HEK293 (cell line): ENCODE results near the gene C11orf21.

Experiments used
- CTCF ChIP-seq: fragments of 450-650 bp; formaldehyde crosslinking; IDR thresholded peaks from 2 replicates; pipeline ENCODE4 v1.5.1; 2016; ENCODE audit warnings: missing biosample characterization, missing genetic modification characterization
- MYNN ChIP-seq: fragments of 450-650 bp; formaldehyde crosslinking; IDR thresholded peaks from 2 replicates; pipeline ENCODE4 v1.5.1; 2016; ENCODE audit warnings: missing biosample characterization, missing genetic modification characterization, borderline replicate concordance
- ZNF138 ChIP-seq: fragments of 450-650 bp; formaldehyde crosslinking; IDR thresholded peaks from 2 replicates; pipeline ENCODE4 v1.5.1; 2016; ENCODE audit warnings: missing biosample characterization, missing genetic modification characterization, borderline replicate concordance
- ZNF629 ChIP-seq: fragments of 450-650 bp; formaldehyde crosslinking; IDR thresholded peaks from 2 replicates; pipeline ENCODE4 v1.5.1; 2017; ENCODE audit warnings: missing biosample characterization, missing genetic modification characterization
- ZNF792 ChIP-seq: fragments of 450-650 bp; formaldehyde crosslinking; IDR thresholded peaks from 2 replicates; pipeline ENCODE4 v1.5.1; 2016; ENCODE audit warnings: missing biosample characterization, missing genetic modification characterization
- TF ChIP-seq, protein P1 (sequence below): fragments of 450-650 bp; formaldehyde crosslinking; IDR thresholded peaks from 2 replicates; pipeline ENCODE4 v1.5.1; 2016; ENCODE audit warnings: missing biosample characterization, missing genetic modification characterization

GRCh38 chr11:2302306-2302895 lies 683 bp upstream of the C11orf21 start:
- no peak for TF ChIP-seq ZNF792 (tag by site-specific recombination)
- no peak for TF ChIP-seq ZNF629 (tag by site-specific recombination)
- TF ChIP-seq, protein P1, sequence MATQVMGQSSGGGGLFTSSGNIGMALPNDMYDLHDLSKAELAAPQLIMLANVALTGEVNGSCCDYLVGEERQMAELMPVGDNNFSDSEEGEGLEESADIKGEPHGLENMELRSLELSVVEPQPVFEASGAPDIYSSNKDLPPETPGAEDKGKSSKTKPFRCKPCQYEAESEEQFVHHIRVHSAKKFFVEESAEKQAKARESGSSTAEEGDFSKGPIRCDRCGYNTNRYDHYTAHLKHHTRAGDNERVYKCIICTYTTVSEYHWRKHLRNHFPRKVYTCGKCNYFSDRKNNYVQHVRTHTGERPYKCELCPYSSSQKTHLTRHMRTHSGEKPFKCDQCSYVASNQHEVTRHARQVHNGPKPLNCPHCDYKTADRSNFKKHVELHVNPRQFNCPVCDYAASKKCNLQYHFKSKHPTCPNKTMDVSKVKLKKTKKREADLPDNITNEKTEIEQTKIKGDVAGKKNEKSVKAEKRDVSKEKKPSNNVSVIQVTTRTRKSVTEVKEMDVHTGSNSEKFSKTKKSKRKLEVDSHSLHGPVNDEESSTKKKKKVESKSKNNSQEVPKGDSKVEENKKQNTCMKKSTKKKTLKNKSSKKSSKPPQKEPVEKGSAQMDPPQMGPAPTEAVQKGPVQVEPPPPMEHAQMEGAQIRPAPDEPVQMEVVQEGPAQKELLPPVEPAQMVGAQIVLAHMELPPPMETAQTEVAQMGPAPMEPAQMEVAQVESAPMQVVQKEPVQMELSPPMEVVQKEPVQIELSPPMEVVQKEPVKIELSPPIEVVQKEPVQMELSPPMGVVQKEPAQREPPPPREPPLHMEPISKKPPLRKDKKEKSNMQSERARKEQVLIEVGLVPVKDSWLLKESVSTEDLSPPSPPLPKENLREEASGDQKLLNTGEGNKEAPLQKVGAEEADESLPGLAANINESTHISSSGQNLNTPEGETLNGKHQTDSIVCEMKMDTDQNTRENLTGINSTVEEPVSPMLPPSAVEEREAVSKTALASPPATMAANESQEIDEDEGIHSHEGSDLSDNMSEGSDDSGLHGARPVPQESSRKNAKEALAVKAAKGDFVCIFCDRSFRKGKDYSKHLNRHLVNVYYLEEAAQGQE: no peak
- TF ChIP-seq CTCF: no peak
- no peak for TF ChIP-seq MYNN (tag by site-specific recombination)
- TF ChIP-seq ZNF138 (tag by site-specific recombination): no peak
